ENCODE data around the gene EPS8L2.

Gene EPS8L2

GRCh38 chr11:704228-704674 is 1.8 kb upstream of the EPS8L2 start:
- DNase-seq (ENCODE audit: low read depth), result no peak
- H3K4me3 ChIP-seq (ENCODE audit: low read depth, low read length), result peak overlapping the region; percentile 61
- TF ChIP-seq CTCF (IDR thresholded peaks at IDR 0.05; ENCODE audit: control insufficient read depth, extremely low read depth, insufficient read depth), result no peak

GRCh38 chr11:704781-705645 is 1.0 kb upstream of the EPS8L2 start:
- peak; percentile 89 for DNase-seq (ENCODE audit: low read depth)
- no peak for TF ChIP-seq CTCF (IDR thresholded peaks at IDR 0.05; ENCODE audit: control insufficient read depth, extremely low read depth, insufficient read depth)
- peak overlapping the region; percentile 61 for H3K4me3 ChIP-seq (ENCODE audit: low read depth, low read length)

GRCh38 chr11:706439-706956 is 467 bp downstream of the EPS8L2 start:
- TF ChIP-seq CTCF (IDR thresholded peaks at IDR 0.05; ENCODE audit: control insufficient read depth, extremely low read depth, insufficient read depth), result no peak
- peak overlapping the region; percentile 61 for H3K4me3 ChIP-seq (ENCODE audit: low read depth, low read length)
- no peak for DNase-seq (ENCODE audit: low read depth)

- DNase-seq (ENCODE audit: low read depth), result no peak
Measured at GRCh38 chr11:706957-707816, 1.2 kb downstream of the EPS8L2 start.

GRCh38 chr11:707817-708420 is 1.9 kb downstream of the EPS8L2 start:
- DNase-seq (ENCODE audit: low read depth), result no peak
- peak overlapping the region; percentile 61 for H3K4me3 ChIP-seq (ENCODE audit: low read depth, low read length)
- TF ChIP-seq CTCF (IDR thresholded peaks at IDR 0.05; ENCODE audit: control insufficient read depth, extremely low read depth, insufficient read depth), result no peak

More at GRCh38 chr11:706957-707816, 1.2 kb downstream of the EPS8L2 start:
- peak overlapping the region; percentile 61 for H3K4me3 ChIP-seq (ENCODE audit: low read depth, low read length)
- TF ChIP-seq CTCF (IDR thresholded peaks at IDR 0.05; ENCODE audit: control insufficient read depth, extremely low read depth, insufficient read depth), result 0 out of 2 replicates have a peak, but pooled peaks have one; percentile 8

GRCh38 chr11:708511-708910 is 2.5 kb downstream of the EPS8L2 start:
- TF ChIP-seq CTCF (IDR thresholded peaks at IDR 0.05; ENCODE audit: control insufficient read depth, extremely low read depth, insufficient read depth), result no peak
- H3K4me3 ChIP-seq (ENCODE audit: low read depth, low read length), result no peak overlapping the region
- DNase-seq (ENCODE audit: low read depth), result no peak
